ENCODE results near the gene SORCS2.
A peak's percentile ranks its signal among the peaks of the same experiment; 100 is the strongest.

Gene SORCS2

DNA sequence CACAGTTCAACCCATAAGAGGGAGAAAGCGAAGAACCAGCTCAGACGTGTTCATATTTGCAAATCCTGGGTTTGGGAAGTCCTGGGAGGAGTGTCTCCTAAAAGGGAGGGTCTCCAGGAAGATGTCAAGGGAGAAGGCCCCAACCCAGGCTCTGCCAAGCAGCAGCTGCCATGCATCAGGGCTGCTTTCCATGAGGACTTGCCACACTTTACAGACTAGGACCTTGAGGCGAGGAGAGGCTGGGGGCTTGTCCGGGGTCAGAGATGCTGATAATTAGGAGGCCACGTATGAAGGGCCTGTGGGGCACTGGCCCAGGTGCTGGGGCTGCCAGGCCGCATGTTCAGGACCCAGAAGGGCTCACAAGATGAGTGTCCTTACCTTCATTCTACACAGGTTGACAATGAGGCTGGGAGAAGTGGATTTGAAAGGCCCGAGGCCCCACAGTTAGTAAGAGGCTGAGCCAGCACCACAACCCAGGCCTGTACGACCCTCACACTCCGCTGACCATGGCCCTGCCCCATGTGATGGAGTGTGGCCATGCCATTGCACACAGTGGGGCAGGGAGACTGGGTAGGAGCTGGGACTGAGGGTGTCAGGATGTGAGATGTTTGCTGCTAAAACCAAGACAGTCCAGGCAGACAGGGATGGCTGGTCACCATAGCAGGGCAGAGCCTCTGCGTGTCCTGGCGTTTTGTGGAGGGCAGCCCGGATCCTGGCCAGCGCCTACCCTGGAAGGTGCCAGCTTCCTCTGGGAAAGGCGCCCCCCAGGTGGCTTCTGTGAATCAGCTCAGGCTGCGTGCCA lies 147.6 kb downstream of the SORCS2 start:
- Histone ChIP-seq H2BK120ac (ENCODE audit: low read depth, low read length) (no peak overlapping the region), H3K4me3 (ENCODE audit: insufficient read depth in 1 of 2, low read depth in 1 of 2, low read length in 2 of 2) (no peak overlapping the region), H2BK12ac (ENCODE audit: low read length in 2 of 2) (no peak overlapping the region), H3K36me3 (ENCODE audit: control insufficient read depth in 1 of 2, insufficient read depth in 2 of 2, low read depth in 1 of 2, low read length in 2 of 2) (peaks cover 0 to 9% of the 10 kb centered on the region in 2 experiments), H3K27me3 (ENCODE audit: control insufficient read depth in 1 of 2, insufficient read depth in 1 of 2, low read length in 2 of 2) (peaks cover 0 to 15% of the 10 kb centered on the region in 2 experiments), H3K9me3 (ENCODE audit: control insufficient read depth, low read length) (no peaks in the 10 kb centered on the region), H2BK15ac (ENCODE audit: low read depth, poor library complexity, severe bottlenecking) (no peak overlapping the region), H3K27ac (ENCODE audit: low read length, poor library complexity, severe bottlenecking) (no peak overlapping the region), H3K4me1 (ENCODE audit: control insufficient read depth, insufficient read depth, low read depth, low read length) (peaks cover 7% of the 10 kb centered on the region), H3K4ac (ENCODE audit: low read depth in 1 of 2, low read length in 2 of 2) (no peak overlapping the region), H3K23ac (ENCODE audit: low read length in 2 of 2) (no peak overlapping the region), H3K79me1 (replicated peaks; ENCODE audit: low read length, poor library complexity, severe bottlenecking) (no peaks in the 10 kb centered on the region), H2BK5ac (ENCODE audit: low read depth, low read length, poor library complexity, severe bottlenecking) (no peak overlapping the region), H2AFZ (ENCODE audit: low read depth, low read length) (no peak overlapping the region), H4K8ac (ENCODE audit: low read length) (no peak overlapping the region), H3K14ac (ENCODE audit: low read length in 2 of 2) (no peak overlapping the region), H3K9ac (ENCODE audit: low read length) (no peak overlapping the region), H4K91ac (ENCODE audit: low read length) (no peak overlapping the region), H3K18ac (ENCODE audit: low read depth in 1 of 2, low read length in 2 of 2) (no peak overlapping the region), H3K4me2 (ENCODE audit: low read length, poor library complexity, severe bottlenecking) (no peak overlapping the region), H2AK5ac (ENCODE audit: low read length, severe bottlenecking) (no peak overlapping the region)
- whole genome bisulfite sequencing: 86% methylated on average over 15 of the region's 15 CpGs
- DNase-seq: no peak

GRCh38 chr4:7340553-7341433 lies 148.5 kb downstream of the SORCS2 start:
- Histone ChIP-seq H2AFZ (ENCODE audit: low read depth, low read length) (no peak overlapping the region), H2BK5ac (ENCODE audit: low read depth, low read length, poor library complexity, severe bottlenecking) (no peak overlapping the region), H3K4ac (ENCODE audit: low read depth in 1 of 2, low read length in 2 of 2) (no peak overlapping the region), H3K4me2 (ENCODE audit: low read length, poor library complexity, severe bottlenecking) (no peak overlapping the region), H3K9ac (ENCODE audit: low read length) (no peak overlapping the region), H2BK15ac (ENCODE audit: low read depth, poor library complexity, severe bottlenecking) (no peak overlapping the region), H3K23ac (ENCODE audit: low read length in 2 of 2) (no peak overlapping the region), H3K4me1 (ENCODE audit: control insufficient read depth, insufficient read depth, low read depth, low read length) (peaks cover 7% of the 10 kb centered on the region), H4K8ac (ENCODE audit: low read length) (no peak overlapping the region), H3K27me3 (ENCODE audit: control insufficient read depth in 1 of 2, insufficient read depth in 1 of 2, low read length in 2 of 2) (peaks cover 5 to 16% of the 10 kb centered on the region in 2 experiments), H3K36me3 (ENCODE audit: control insufficient read depth in 1 of 2, insufficient read depth in 2 of 2, low read depth in 1 of 2, low read length in 2 of 2) (peaks cover 0 to 9% of the 10 kb centered on the region in 2 experiments), H2AK5ac (ENCODE audit: low read length, severe bottlenecking) (peak overlapping the region; percentile 20), H2BK120ac (ENCODE audit: low read depth, low read length) (no peak overlapping the region), H4K91ac (ENCODE audit: low read length) (no peak overlapping the region), H3K9me3 (ENCODE audit: control insufficient read depth, low read length) (peaks cover 4% of the 10 kb centered on the region), H3K14ac (ENCODE audit: low read length in 2 of 2) (no peak overlapping the region), H3K4me3 (ENCODE audit: insufficient read depth in 1 of 2, low read depth in 1 of 2, low read length in 2 of 2) (no peak overlapping the region), H3K79me1 (replicated peaks; ENCODE audit: low read length, poor library complexity, severe bottlenecking) (no peaks in the 10 kb centered on the region), H3K27ac (ENCODE audit: low read length, poor library complexity, severe bottlenecking) (peak overlapping the region; percentile 69), H2BK12ac (ENCODE audit: low read length in 2 of 2) (no peak overlapping the region), H3K18ac (ENCODE audit: low read depth in 1 of 2, low read length in 2 of 2) (no peak overlapping the region)
- WGBS: 90% methylated on average over 17 of the region's 17 CpGs
- no peak for DNase-seq

GRCh38 chr4:7341491-7342222 lies 149.3 kb downstream of the SORCS2 start:
- H3K14ac ChIP-seq (ENCODE audit: low read length in 2 of 2): no peak overlapping the region
- no peak overlapping the region for H2BK5ac ChIP-seq (ENCODE audit: low read depth, low read length, poor library complexity, severe bottlenecking)
- no peaks in the 10 kb centered on the region for H3K79me1 ChIP-seq (replicated peaks; ENCODE audit: low read length, poor library complexity, severe bottlenecking)
- no peak overlapping the region for H2BK15ac ChIP-seq (ENCODE audit: low read depth, poor library complexity, severe bottlenecking)
- WGBS: 84% methylated on average over 5 of the region's 6 CpGs
- peak; percentile 39 for DNase-seq
- no peak overlapping the region for H3K18ac ChIP-seq (ENCODE audit: low read depth in 1 of 2, low read length in 2 of 2)
- peaks cover 0 to 9% of the 10 kb centered on the region in 2 experiments for H3K36me3 ChIP-seq (ENCODE audit: control insufficient read depth in 1 of 2, insufficient read depth in 2 of 2, low read depth in 1 of 2, low read length in 2 of 2)
- H3K4me1 ChIP-seq (ENCODE audit: control insufficient read depth, insufficient read depth, low read depth, low read length): peaks cover 7% of the 10 kb centered on the region
- no peak overlapping the region for H3K9ac ChIP-seq (ENCODE audit: low read length)
- peaks cover 5 to 16% of the 10 kb centered on the region in 2 experiments for H3K27me3 ChIP-seq (ENCODE audit: control insufficient read depth in 1 of 2, insufficient read depth in 1 of 2, low read length in 2 of 2)
- peaks cover 12% of the 10 kb centered on the region for H3K9me3 ChIP-seq (ENCODE audit: control insufficient read depth, low read length)
- no peak overlapping the region for H2AFZ ChIP-seq (ENCODE audit: low read depth, low read length)
- H3K4me2 ChIP-seq (ENCODE audit: low read length, poor library complexity, severe bottlenecking): no peak overlapping the region
- H3K4ac ChIP-seq (ENCODE audit: low read depth in 1 of 2, low read length in 2 of 2): no peak overlapping the region
- H3K27ac ChIP-seq (ENCODE audit: low read length, poor library complexity, severe bottlenecking): peak overlapping the region; percentile 69
- H3K23ac ChIP-seq (ENCODE audit: low read length in 2 of 2): no peak overlapping the region
- H2BK120ac ChIP-seq (ENCODE audit: low read depth, low read length): no peak overlapping the region
- H3K4me3 ChIP-seq (ENCODE audit: insufficient read depth in 1 of 2, low read depth in 1 of 2, low read length in 2 of 2): no peak overlapping the region
- no peak overlapping the region for H2AK5ac ChIP-seq (ENCODE audit: low read length, severe bottlenecking)
- no peak overlapping the region for H4K91ac ChIP-seq (ENCODE audit: low read length)
- no peak overlapping the region for H2BK12ac ChIP-seq (ENCODE audit: low read length in 2 of 2)
- H4K8ac ChIP-seq (ENCODE audit: low read length): no peak overlapping the region

All from mesenchymal stem cell (in vitro differentiated cells and primary cell).